K562 (cell line): ENCODE data around the gene HHATL. TPM values are rescaled to one million over a fixed set of nuclear protein-coding genes. Genes with fewer than 3 reads are reported as not detected.

Source experiments
- ATAC-seq: fragments of 200-7000 bp; cut with Tn5 transposase; 3 replicates; pipeline ENCODE4 v1.9.1; 2020; ENCODE audit warnings: moderate library complexity
- BruUV-seq: library from RNA; stranded (reverse); fragments of 400-500 nt; replicated peaks from 2 replicates; lab custom pipeline; 2021; lab: Mats Ljungman, UMichigan
- CTCF ChIA-PET: fragments of 300-600 bp; formaldehyde crosslinking; extraction: SDS; loops from one replicate; lab custom pipeline; 2021; ENCODE audit warnings: low intra/inter-chr PET ratio; lab: Yijun Ruan, JAX
- POLR2A ChIA-PET: fragments of 300-600, 350-650 bp; sonication (Branson Sonifier 250); formaldehyde crosslinking; extraction: SDS; loops from one replicate; lab custom pipeline; 2021; ENCODE audit warnings: antibody characterized with exemption, inconsistent platforms; lab: Yijun Ruan, JAX
- DNase-seq, 4 experiments: peaks; one replicate each; pipeline versions ENCODE4 v3.0.0 to v3.0.0-alpha.2; 2011 to 2018; ENCODE audit warnings: low spot score in 3 of 4, mixed read lengths in 3 of 4; ENCODE audit errors: extremely low read depth in 1 of 4
- FAIRE-seq: peaks from 2 replicates; lab custom pipeline; 2011; peaks lifted over from hg19 to GRCh38; lab: Jason Lieb, UNC
- H2AFZ ChIP-seq: 2 replicates; pipeline ENCODE4 v1.6.0; 2011; ENCODE audit warnings: low read depth, low read length, control low read depth, inconsistent platforms
- H3K27ac ChIP-seq: fragments of 200-600 bp; 3 replicates; pipeline ENCODE4 v1.8.0; 2011; ENCODE audit warnings: low read depth, mild to moderate bottlenecking, control low read depth, inconsistent platforms, low read length, moderate library complexity, mixed read lengths; ENCODE audit errors: extremely low read depth
- H3K27me3 ChIP-seq, 2 experiments: fragments of 300-600 bp in 1 of 2; 2 replicates in 1 of 2; 3 replicates in 1 of 2; pipeline versions ENCODE4 v1.6.0 to v1.8.0; 2011; ENCODE audit warnings: inconsistent platforms in 2 of 2, low read length in 2 of 2, mild to moderate bottlenecking in 1 of 2, mixed read lengths in 1 of 2, moderate library complexity in 1 of 2; ENCODE audit not compliant: control insufficient read depth in 2 of 2, insufficient read depth in 2 of 2
- H3K36me3 ChIP-seq: fragments of 300-600 bp; 3 replicates; pipeline ENCODE4 v1.8.0; 2011; ENCODE audit warnings: mild to moderate bottlenecking, low read length, inconsistent platforms; ENCODE audit not compliant: control insufficient read depth, insufficient read depth
- H3K4me1 ChIP-seq, 2 experiments: fragments of 200-600 bp in 1 of 2; replicated peaks in 1 of 2; 2 replicates in 1 of 2; 3 replicates in 1 of 2; pipeline versions ENCODE4 v1.5.1 to v1.8.0; 2011; ENCODE audit warnings: inconsistent platforms in 2 of 2, low read length in 2 of 2, mild to moderate bottlenecking in 1 of 2, mixed read lengths in 1 of 2, moderate library complexity in 1 of 2; ENCODE audit not compliant: control insufficient read depth in 2 of 2, insufficient read depth in 2 of 2
- H3K4me2 ChIP-seq: 2 replicates; pipeline ENCODE4 v1.6.1; 2011; ENCODE audit warnings: low read length, control low read depth, inconsistent platforms, mixed read lengths; ENCODE audit not compliant: insufficient read depth
- H3K4me3 ChIP-seq: fragments of 200-600 bp; sonication (generic), shearing (Covaris generic); 2 replicates; pipeline ENCODE4 v1.5.1; 2016; ENCODE audit warnings: control low read depth, inconsistent platforms
- H3K79me2 ChIP-seq: fragments of 200-600 bp; 3 replicates; pipeline ENCODE4 v1.8.0; 2011; ENCODE audit warnings: low read length, inconsistent platforms; ENCODE audit not compliant: control insufficient read depth, insufficient read depth
- H3K9ac ChIP-seq, 2 experiments: 2 replicates each; pipeline versions ENCODE4 v1.6.0 to v1.6.1; 2011; ENCODE audit warnings: low read depth in 2 of 2, low read length in 2 of 2, control low read depth in 1 of 2, inconsistent platforms in 1 of 2, mild to moderate bottlenecking in 1 of 2, mixed read lengths in 1 of 2; ENCODE audit not compliant: insufficient read depth in 1 of 2
- H3K9me1 ChIP-seq: one replicate; pipeline ENCODE4 v1.6.0; 2011; ENCODE audit warnings: inconsistent platforms, mild to moderate bottlenecking, low read length, moderate library complexity; ENCODE audit not compliant: control insufficient read depth, insufficient read depth
- H3K9me3 ChIP-seq: replicated peaks from 2 replicates; pipeline ENCODE4 v1.5.1; 2011; ENCODE audit warnings: low read depth, low read length, inconsistent platforms; ENCODE audit not compliant: control insufficient read depth, insufficient read depth
- H4K20me1 ChIP-seq: replicated peaks from 2 replicates; pipeline ENCODE4 v1.6.1; 2011; ENCODE audit warnings: low read length, inconsistent platforms, mixed read lengths; ENCODE audit not compliant: control insufficient read depth, insufficient read depth
- CBX8 ChIP-seq: fragments of 200-600 bp; sonication (generic); IDR thresholded peaks from 2 replicates; pipeline ENCODE4 v1.6.1; 2012; ENCODE audit warnings: borderline replicate concordance, mixed run types, low read depth, mild to moderate bottlenecking, moderate library complexity, mixed read lengths, low read length, control low read depth, inconsistent platforms; ENCODE audit not compliant: poor library complexity, severe bottlenecking; ENCODE audit errors: extremely low read depth
- GABPB1 ChIP-seq: sonication (generic); formaldehyde crosslinking; IDR thresholded peaks from 2 replicates; pipeline ENCODE4 v1.8.0; 2022; ENCODE audit warnings: mild to moderate bottlenecking, missing genetic modification reagents
- PREB ChIP-seq: sonication (generic); formaldehyde crosslinking; IDR thresholded peaks from 2 replicates; pipeline ENCODE4 v1.8.1; 2023; ENCODE audit warnings: mild to moderate bottlenecking, missing genetic modification reagents
- SAP30 ChIP-seq: fragments of 200-600 bp; sonication (generic); IDR thresholded peaks from 2 replicates; pipeline ENCODE4 v1.6.1; 2012; ENCODE audit warnings: borderline replicate concordance, low read depth, mild to moderate bottlenecking, moderate library complexity, low read length, control low read depth, inconsistent platforms; ENCODE audit not compliant: insufficient read depth, poor library complexity, severe bottlenecking
- THRAP3 ChIP-seq: fragments of 450-650 bp; IDR thresholded peaks from 2 replicates; pipeline ENCODE4 v1.6.1; 2016; ENCODE audit warnings: mild to moderate bottlenecking, inconsistent platforms, borderline replicate concordance
- WGBS: fragments of 100-300 bp; shearing (Covaris generic); methylation state at CpG from one replicate; pipeline ENCODE4 v1.1.6; 2016; ENCODE audit warnings: low coverage, mixed read lengths; ENCODE audit not compliant: insufficient coverage; ENCODE audit errors: missing lambda C conversion rate; 5-methylcytosine and 5-hydroxymethylcytosine counted together
- in situ Hi-C: fragments of 300-500 bp; cut with MboI; formaldehyde crosslinking; loops from 4 replicates; pipeline ENCODE4 v1.15.0; 2018; ENCODE audit warnings: inconsistent platforms, mixed read lengths
- intact Hi-C: fragments of 100-400 bp; cut with micrococcal nuclease; formaldehyde crosslinking; loops from 2 replicates; pipeline ENCODE4 v1.14.2; 2022
- polyA plus RNA-seq, 8 experiments: library from polyadenylated mRNA; depleted of rRNA in 4 of 8; stranded (reverse) in 5 of 8; unstranded in 3 of 8; fragments of >200 nt; fragmentation: Nextera tagmentation in 2 of 8; fragmentation: Illumina TruSeq in 1 of 8; extraction: Ambion mirVana in 2 of 8; extraction: Trizol in 1 of 8; gene quantifications; 2 replicates each; pipeline versions ENCODE4 v1.2.1 to v1.2.3, GENCODE V29; 2011 to 2014; ENCODE audit warnings: inconsistent platforms in 1 of 8, missing spikeins in 1 of 8
- total RNA-seq, 7 experiments: library from RNA; depleted of rRNA in 6 of 7; stranded (reverse); fragments of >200 nt in 6 of 7; fragmentation: Illumina TruSeq in 2 of 7; extraction: Trizol in 2 of 7; gene quantifications; 2 replicates each; pipeline versions ENCODE4 v1.2.1 to v1.2.3, GENCODE V29; 2011 to 2021; ENCODE audit warnings: low replicate concordance in 1 of 7
- TF ChIP-seq, protein P1 (sequence below), 2 experiments: fragments of 450-650 bp in 1 of 2; IDR thresholded peaks; 2 replicates each; pipeline ENCODE4 v1.6.1; 2011 to 2017; ENCODE audit warnings: low read depth in 2 of 2, antibody characterized with exemption in 1 of 2, borderline replicate concordance in 1 of 2, low read length in 1 of 2, mild to moderate bottlenecking in 1 of 2, mixed read lengths in 1 of 2; ENCODE audit not compliant: control insufficient read depth in 1 of 2

The HHATL gene
- total and polyA plus RNA-seq, 9 of the 15 experiments (the other 6 are each of a cell fraction or from before 2014, with no cell fraction given), result not detected

- H3K36me3 ChIP-seq, result no peaks in the 10 kb centered on the region
- no peaks in the 10 kb centered on the region; the same call in 1 of the 2 replicates for H4K20me1 ChIP-seq
- intact Hi-C loops (no loop called here), in situ Hi-C loops (no loop called here)
- peaks cover 38 to 69% of the 10 kb centered on the region in 2 experiments; a peak in 4 of 5 replicates for H3K27me3 ChIP-seq
- TF ChIP-seq PREB (CRISPR knock-in tag), result no peak
- TF ChIP-seq GABPB1 (CRISPR knock-in tag), result no peak
- TF ChIP-seq SAP30, result no peak
- TF ChIP-seq, protein P1, sequence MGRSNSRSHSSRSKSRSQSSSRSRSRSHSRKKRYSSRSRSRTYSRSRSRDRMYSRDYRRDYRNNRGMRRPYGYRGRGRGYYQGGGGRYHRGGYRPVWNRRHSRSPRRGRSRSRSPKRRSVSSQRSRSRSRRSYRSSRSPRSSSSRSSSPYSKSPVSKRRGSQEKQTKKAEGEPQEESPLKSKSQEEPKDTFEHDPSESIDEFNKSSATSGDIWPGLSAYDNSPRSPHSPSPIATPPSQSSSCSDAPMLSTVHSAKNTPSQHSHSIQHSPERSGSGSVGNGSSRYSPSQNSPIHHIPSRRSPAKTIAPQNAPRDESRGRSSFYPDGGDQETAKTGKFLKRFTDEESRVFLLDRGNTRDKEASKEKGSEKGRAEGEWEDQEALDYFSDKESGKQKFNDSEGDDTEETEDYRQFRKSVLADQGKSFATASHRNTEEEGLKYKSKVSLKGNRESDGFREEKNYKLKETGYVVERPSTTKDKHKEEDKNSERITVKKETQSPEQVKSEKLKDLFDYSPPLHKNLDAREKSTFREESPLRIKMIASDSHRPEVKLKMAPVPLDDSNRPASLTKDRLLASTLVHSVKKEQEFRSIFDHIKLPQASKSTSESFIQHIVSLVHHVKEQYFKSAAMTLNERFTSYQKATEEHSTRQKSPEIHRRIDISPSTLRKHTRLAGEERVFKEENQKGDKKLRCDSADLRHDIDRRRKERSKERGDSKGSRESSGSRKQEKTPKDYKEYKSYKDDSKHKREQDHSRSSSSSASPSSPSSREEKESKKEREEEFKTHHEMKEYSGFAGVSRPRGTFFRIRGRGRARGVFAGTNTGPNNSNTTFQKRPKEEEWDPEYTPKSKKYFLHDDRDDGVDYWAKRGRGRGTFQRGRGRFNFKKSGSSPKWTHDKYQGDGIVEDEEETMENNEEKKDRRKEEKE (IDR thresholded peaks at IDR 0.05; ENCODE audit: borderline replicate concordance in 1 of 2, control insufficient read depth in 1 of 2, low read depth in 2 of 2, low read length in 1 of 2), result no peak
- TF ChIP-seq THRAP3, result no peak
- TF ChIP-seq CBX8, result no peak
- ChIA-PET CTCF (no interaction called here), POLR2A (interaction anchor here (1.0 to 2.1 kb wide), 4 partner anchors 9 to 58 kb away, joined by 3 to 4 read pairs (median 4); no protein-coding TSS in a partner anchor)
- BruUV-seq, result no TSS peak
- 0% methylated on average over 4 of the region's 4 CpGs for WGBS
- no peak overlapping the region for H3K4me2 ChIP-seq
- no peaks in the 10 kb centered on the region for H3K9me1 ChIP-seq
- no peak for FAIRE-seq
- no peaks in the 10 kb centered on the region for H3K79me2 ChIP-seq
- no peaks in the 10 kb centered on the region for H3K9me3 ChIP-seq
- no peak for ATAC-seq
- H2AFZ ChIP-seq, result no peak overlapping the region
- H3K9ac ChIP-seq, result no peak overlapping the region
- no peaks in the 10 kb centered on the region for H3K4me1 ChIP-seq
- no peak overlapping the region for H3K4me3 ChIP-seq
- no peak overlapping the region for H3K27ac ChIP-seq
- no peak for DNase-seq
These were observed 9.7 kb upstream of the HHATL start for GRCh38 chr3:42712344-42712648.
